RPMI7951 (cell line): ENCODE measurements around the gene MED16. TPM values are rescaled to one million over a fixed set of nuclear protein-coding genes. Genes with fewer than 3 reads are reported as not detected.
A peak's percentile ranks its signal among the peaks of the same experiment; 100 is the strongest.

ENCODE experiments used
- DNase-seq: peaks from one replicate; pipeline ENCODE4 v3.0.0-alpha.2; 2012; ENCODE audit warnings: low read depth
- total RNA-seq: library from RNA; depleted of rRNA; stranded (reverse); fragments of >200 nt; shearing (Covaris generic); gene quantifications from 2 replicates; pipeline ENCODE4 v1.2.3, GENCODE V29; 2014

MED16 gene
- total RNA-seq, 1 experiment from 2014 or later: 16.5 TPM

DNA sequence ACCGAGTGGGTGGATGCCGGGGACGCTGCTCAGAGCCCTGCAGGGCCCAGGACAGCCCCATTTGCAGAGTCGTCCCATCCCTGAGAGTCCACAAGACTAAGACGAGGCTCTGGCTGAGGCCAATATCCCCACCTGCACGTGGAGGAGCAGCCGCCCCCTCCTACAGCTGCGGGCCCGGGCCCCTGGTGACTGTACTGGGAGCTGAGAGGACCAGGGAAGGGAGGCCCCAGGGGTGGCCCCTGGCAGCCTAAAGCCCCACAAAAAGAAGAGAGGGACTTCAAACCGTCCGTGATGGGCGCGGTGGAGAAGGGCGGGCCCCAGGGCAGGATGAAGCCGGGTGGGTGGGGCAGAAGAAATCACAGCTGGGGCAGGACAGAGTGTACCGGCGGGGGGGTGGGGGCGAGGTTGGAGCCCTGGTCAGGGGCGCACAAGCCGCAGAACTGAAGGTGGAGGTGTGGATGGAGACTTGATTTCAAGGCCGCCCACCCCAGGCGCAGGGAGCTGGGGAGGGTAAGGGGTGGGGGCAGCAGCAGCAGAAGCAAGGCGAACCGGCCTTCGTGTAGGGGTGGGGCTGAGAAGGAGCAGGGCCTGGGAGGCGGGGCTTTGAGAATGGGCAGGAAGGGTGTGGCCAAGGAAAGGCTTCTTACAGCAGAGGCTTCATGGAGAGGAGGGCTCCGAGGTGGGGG, 20.6 kb downstream of the MED16 start:
- peak; percentile 67 for DNase-seq

GRCh38 chr19:871446-872265, 21.3 kb downstream of the MED16 start:
- DNase-seq: peak; percentile 25

DNA sequence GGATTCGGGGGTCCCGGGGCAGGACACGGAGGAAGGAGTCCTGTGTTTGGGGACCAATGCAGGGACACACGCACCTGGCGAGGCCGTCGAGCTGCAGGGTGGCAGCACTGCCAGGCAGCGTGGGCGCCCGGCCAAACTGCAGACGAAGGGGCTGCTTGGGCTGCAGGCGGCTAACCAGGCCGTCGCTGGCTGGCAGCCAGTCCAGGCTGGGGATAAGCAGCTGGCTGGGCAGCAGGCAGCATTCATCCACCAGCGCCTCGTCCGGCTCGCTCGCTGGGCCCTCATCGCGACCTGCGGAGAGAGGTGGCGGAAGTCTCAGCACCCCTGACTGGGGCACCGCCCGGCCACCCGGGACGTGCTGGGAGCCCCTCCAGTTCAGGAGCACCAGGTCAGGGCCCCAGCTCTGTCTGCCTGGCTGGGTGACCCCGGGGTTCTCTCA, 22.0 kb downstream of the MED16 start:
- DNase-seq: no peak

DNA sequence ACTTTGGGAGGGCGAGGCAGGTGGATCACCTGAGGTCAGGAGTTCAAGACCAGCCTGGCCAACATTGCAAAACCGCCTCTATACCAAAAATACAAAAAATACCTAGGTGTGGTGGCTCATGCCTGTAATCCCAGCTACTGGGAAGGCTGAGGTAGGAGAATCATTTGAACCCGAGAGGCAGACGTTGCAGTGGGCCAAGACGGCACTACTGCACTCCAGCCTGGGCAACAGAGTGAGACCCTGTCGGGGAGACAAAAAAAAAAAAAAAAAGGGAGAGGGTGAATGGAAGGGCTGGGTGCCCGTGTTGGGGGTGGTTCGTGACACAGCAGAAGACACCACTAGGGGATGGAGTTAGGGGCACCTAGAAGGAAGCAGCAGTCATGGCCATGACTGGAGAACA, 22.7 kb downstream of the MED16 start:
- DNase-seq: no peak

GRCh38 chr19:869245-870177, 23.5 kb downstream of the MED16 start:
- DNase-seq: peak; percentile 85

DNA sequence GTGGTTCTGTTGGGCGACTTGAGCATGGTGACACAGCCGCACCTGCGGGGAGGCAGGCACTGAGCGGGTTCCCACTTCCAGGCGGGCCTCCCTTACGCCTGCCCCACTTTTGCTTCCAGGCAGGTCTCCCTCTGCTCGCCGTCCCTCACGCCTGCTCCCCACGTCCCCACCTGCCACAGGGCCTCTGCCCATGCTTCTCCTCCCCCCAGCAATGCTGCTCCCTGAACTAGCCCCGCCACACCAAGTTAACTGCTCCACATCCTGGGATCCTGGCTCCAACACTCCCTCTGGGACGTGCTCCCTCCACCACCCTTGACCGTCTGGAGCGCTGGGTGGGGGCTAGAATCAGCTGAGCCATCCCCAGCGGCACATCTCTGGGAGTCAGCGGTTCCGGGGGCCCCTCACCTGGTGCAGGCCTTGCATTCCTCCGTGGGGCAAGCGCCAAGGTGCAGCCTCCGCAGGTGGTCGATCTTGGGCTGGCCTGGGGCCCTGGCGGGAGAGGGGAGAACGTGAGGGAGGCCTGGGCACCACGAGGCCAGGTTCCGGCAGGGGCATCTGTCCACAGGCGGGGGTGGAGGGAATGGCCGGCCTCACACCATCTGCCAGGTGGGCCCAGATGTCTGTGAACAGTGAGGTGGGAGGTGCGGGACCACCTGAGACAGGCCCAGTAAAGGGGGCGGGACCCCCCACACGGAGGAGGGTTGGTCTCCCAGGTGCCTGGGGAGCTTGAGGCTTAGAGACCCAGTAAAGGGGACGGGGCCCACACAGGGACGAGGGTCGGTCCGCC, 24.3 kb downstream of the MED16 start:
- no peak for DNase-seq

GRCh38 chr19:867855-868457, 25.0 kb downstream of the MED16 start:
- DNase-seq: no peak

DNA sequence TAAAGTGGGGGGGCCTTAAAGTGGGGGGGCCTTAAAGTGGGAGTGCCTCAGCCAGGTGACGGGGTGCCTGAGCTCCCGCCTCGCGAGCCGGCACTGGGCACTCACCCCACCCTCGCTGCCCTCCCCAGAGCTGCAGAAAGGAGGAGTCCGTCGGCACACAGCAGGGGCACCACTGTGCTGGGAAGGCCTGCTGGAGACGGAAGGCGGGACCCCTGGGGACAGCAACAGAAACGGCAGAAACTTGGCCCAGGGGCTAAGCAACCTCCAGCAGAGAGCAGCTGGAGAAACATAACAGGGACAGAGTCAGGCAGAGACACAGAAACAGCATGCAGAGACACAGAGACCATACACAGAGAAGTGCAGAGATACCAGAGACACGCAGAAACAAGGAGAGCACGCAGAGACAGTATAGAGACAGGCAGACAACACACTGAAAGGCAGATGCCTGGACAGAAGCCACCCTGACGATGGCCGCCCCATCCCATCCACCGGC, 25.6 kb downstream of the MED16 start:
- DNase-seq: no peak

DNA sequence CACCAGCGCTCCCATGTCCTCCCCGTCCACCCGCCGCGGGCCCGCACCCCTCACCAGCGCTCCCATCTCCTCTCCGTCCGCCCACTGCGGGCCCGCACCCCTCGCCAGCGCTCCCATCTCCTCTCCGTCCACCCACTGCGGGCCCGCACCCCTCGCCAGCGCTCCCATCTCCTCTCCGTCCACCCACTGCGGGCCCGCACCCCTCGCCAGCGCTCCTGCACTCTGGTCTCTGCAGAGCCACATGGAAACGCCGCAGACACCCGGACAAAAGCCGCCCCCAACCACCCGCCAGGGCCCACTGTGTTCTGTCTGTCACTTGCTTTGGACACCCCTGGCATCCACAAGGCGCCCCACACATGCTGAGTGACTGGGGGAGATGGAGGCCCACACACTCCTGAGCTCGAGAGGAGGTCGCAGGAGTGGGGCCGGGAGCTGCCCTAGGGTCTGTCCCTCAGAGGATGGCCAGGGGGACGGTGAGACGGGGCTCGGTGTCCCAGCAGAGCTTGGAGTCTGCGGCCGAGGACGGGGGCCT, 26.2 kb downstream of the MED16 start:
- no peak for DNase-seq

DNA sequence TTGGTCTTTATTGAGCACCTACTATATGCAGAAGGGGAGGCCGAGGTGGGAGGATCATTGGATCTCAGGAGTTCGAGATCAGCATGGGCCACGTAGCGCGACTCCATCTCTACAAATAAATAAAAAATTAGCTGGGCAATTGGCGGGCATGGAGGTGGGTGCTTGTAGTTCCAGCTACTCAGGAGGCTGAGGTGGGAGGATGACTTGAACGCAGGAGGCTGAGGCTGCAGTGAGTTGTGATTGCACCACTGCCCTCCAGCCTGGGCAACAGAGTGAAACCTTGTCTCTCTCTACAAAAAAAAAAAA, 29.7 kb downstream of the MED16 start:
- DNase-seq: no peak

DNA sequence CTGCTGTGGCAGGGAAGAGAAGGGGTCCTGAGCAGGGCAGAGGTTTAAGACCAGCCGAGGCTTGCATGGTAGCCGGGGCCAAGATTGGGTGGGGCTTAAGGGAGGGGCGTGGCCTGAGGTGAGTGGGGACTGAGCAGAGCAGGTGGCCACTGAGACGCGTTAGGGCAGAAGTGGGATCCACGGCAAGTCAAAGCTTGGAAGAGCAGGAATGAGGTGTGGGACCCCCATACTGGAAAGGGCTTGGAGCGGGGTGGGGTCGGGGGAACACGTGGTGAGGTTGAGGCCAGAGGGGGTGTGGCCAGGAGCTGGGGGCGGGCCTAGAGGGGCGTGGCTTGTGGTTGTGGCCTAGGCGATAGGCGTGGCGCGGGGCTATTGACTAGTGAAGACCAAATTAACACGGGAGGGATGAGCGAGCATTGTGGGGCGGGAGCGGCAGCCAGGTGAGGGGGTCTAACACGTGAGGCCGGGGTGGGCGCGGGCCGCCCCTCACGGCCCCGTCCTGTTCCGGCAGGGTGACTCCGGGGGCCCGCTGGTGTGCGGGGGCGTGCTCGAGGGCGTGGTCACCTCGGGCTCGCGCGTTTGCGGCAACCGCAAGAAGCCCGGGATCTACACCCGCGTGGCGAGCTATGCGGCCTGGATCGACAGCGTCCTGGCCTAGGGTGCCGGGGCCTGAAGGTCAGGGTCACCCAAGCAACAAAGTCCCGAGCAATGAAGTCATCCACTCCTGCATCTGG, 30.2 kb downstream of the MED16 start:
- DNase-seq: peak; percentile 58

- DNase-seq: no peak
Measured at GRCh38 chr19:861756-862580, 31.0 kb downstream of the MED16 start.

GRCh38 chr19:861141-861755, 31.7 kb downstream of the MED16 start:
- no peak for DNase-seq

DNA sequence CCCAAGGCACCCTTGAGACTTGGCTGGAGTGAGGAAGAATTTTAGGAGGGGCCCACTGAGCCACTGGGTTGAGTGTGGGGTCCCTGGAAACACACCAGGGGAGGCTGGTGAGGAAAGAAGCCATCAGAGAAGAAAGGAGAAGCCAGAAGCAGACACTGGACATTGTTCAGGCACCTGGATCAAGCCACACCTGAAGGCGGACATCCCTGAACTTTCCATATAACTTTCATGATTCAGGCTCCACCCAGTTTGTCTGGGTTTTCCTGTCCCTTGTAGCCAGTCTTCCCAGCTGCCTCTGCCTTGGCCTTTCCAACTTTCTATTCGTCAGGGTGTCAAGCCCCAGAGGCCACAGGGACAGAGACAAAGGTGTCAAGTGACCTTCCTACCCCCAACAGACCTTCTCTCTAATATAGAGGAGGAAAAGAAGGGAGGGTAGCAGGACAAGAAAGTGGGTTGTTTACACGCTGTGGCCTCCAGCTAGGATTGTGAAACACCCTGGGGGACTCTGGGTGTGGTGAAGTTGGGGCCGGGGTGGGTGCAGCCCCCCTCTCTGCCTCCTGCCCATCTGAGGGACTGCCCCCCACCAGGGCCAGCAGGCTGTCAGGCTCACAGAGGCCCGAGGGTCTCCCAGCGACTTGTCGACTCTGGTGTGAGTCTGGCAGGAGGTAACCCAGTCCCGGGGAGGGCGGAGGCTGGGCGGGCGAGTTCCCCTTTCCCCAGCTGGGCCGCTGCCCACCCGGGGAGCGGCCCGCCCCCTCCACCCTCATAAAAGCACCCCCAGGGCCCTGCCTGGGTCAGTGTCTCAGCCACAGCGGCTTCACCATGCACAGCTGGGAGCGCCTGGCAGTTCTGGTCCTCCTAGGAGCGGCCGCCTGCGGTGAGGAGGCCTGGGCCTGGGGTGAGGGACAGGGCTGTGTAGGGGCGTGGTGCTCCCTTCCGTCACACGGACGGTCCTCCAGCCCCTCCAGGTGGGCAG, 33.8 kb downstream of the MED16 start, which contains the start of gene CFD:
CFD (plus strand) TSS at position 797 of the 976 bp plus-strand sequence; CDS start at position 823, 26 bp downstream.
- peak; percentile 56 for DNase-seq

GRCh38 chr19:858284-858683, 34.7 kb downstream of the MED16 start:
- no peak for DNase-seq

GRCh38 chr19:855566-856120, 37.3 kb downstream of the MED16 start:
- DNase-seq: no peak

DNA sequence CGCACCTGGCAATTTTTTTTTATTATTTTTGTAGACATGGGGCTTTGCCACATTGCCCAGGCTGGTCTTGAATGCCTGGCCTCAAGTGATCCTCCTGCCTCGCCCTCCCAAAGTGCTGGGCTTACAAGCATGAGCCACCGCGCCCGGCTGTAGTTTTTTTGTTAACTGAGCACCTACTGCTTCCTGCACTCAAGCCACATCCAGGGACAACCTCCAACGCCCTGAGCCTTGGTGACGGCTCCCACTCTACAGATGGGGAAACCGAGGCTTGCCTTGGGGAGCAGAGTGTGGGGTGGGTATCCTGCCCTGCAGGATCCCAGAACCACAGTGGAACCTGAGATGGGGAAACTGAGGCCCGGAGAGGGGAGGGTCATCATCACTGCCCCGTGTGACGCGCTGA, 37.8 kb downstream of the MED16 start:
- no peak for DNase-seq
